Left ventricle myocardium inferior (tissue), 1 donor: ENCODE measurements around the gene CLIP4. TPM values are rescaled to one million over a fixed set of nuclear protein-coding genes. Genes with fewer than 3 reads are reported as not detected.

Experiments
- DNase-seq: peaks from one replicate; pipeline ENCODE4 v3.0.0-alpha.2; 2020
- H3K27ac ChIP-seq: fragments of 200-600 bp; replicated peaks from 2 replicates; pipeline ENCODE4 v1.8.0; 2021
- H3K27me3 ChIP-seq: fragments of 200-600 bp; 2 replicates; pipeline ENCODE4 v1.8.0; 2021; ENCODE audit warnings: low read depth
- H3K36me3 ChIP-seq: fragments of 200-600 bp; 2 replicates; pipeline ENCODE4 v1.8.0; 2021
- H3K4me1 ChIP-seq: fragments of 200-600 bp; 2 replicates; pipeline ENCODE4 v1.8.0; 2021
- H3K4me3 ChIP-seq: fragments of 200-600 bp; 2 replicates; pipeline ENCODE4 v1.8.0; 2021; ENCODE audit warnings: mild to moderate bottlenecking, moderate library complexity
- H3K9me3 ChIP-seq: fragments of 200-600 bp; replicated peaks from 2 replicates; pipeline ENCODE4 v1.8.0; 2021
- CTCF ChIP-seq: fragments of 200-600 bp; IDR thresholded peaks from 2 replicates; pipeline ENCODE4 v1.8.0; 2021; ENCODE audit warnings: antibody characterized with exemption, mild to moderate bottlenecking, borderline replicate concordance
- intact Hi-C: fragments of 100-400 bp; cut with micrococcal nuclease; formaldehyde crosslinking; loops from one replicate; pipeline ENCODE4 v1.11.0; 2022
- total RNA-seq: library from RNA; stranded (reverse); fragmentation: NEBNext Ultra II Directional; extraction: Animal tissue kit (Norgen Biotek cat#: 25700); gene quantifications from one replicate; pipeline ENCODE4 v1.2.1, GENCODE V29; 2021
- donor health status: DM: no; HTN: yes; CAD: no; lungs with severe emphysema.

CLIP4 gene
- total RNA-seq, 1 donor from 2014 or later: 33.6 TPM

- Histone ChIP-seq H3K36me3 (peaks cover 33% of the 10 kb centered on the region), H3K27ac (no peak overlapping the region), H3K4me1 (no peaks in the 10 kb centered on the region), H3K4me3 (no peak overlapping the region), H3K27me3 (no peaks in the 10 kb centered on the region), H3K9me3 (no peaks in the 10 kb centered on the region)
- no peak for DNase-seq
- intact Hi-C loops: no loop called here
- TF ChIP-seq CTCF: no peak
These were observed 67.7 kb downstream of the CLIP4 start for GRCh38 chr2:29182920-29183319.

GRCh38 chr2:29184531-29184930 lies 69.3 kb downstream of the CLIP4 start:
- Histone ChIP-seq H3K9me3 (no peaks in the 10 kb centered on the region), H3K4me3 (no peak overlapping the region), H3K27me3 (no peaks in the 10 kb centered on the region), H3K4me1 (no peaks in the 10 kb centered on the region), H3K27ac (no peak overlapping the region), H3K36me3 (peaks cover 33% of the 10 kb centered on the region)
- intact Hi-C loops: no loop called here
- no peak for TF ChIP-seq CTCF
- DNase-seq: no peak

- TF ChIP-seq CTCF: no peak
- no peak overlapping the region for H3K27ac ChIP-seq
- no peak overlapping the region for H3K4me3 ChIP-seq
- H3K27me3 ChIP-seq: no peaks in the 10 kb centered on the region
- H3K9me3 ChIP-seq: no peaks in the 10 kb centered on the region
- peaks cover 22% of the 10 kb centered on the region for H3K36me3 ChIP-seq
- intact Hi-C loops: no loop called here
- H3K4me1 ChIP-seq: no peaks in the 10 kb centered on the region
- DNase-seq: no peak
These were observed 71.6 kb downstream of the CLIP4 start for GRCh38 chr2:29186817-29187216.

GRCh38 chr2:29187926-29188325 lies 72.7 kb downstream of the CLIP4 start:
- intact Hi-C loops: no loop called here
- Histone ChIP-seq H3K4me1 (no peaks in the 10 kb centered on the region), H3K27me3 (no peaks in the 10 kb centered on the region), H3K27ac (no peak overlapping the region), H3K4me3 (no peak overlapping the region), H3K36me3 (peaks cover 15% of the 10 kb centered on the region), H3K9me3 (no peaks in the 10 kb centered on the region)
- TF ChIP-seq CTCF: no peak
- no peak for DNase-seq

GRCh38 chr2:29189052-29189451 lies 73.8 kb downstream of the CLIP4 start:
- TF ChIP-seq CTCF: no peak
- Histone ChIP-seq H3K4me1 (no peaks in the 10 kb centered on the region), H3K9me3 (no peaks in the 10 kb centered on the region), H3K36me3 (peaks cover 14% of the 10 kb centered on the region), H3K4me3 (no peak overlapping the region), H3K27ac (no peak overlapping the region), H3K27me3 (no peaks in the 10 kb centered on the region)
- no peak for DNase-seq
- intact Hi-C loops: no loop called here

- H3K27me3 ChIP-seq: no peaks in the 10 kb centered on the region
- intact Hi-C loops: no loop called here
- no peak for DNase-seq
- no peak for TF ChIP-seq CTCF
- H3K4me1 ChIP-seq: peaks cover 4% of the 10 kb centered on the region
- H3K9me3 ChIP-seq: no peaks in the 10 kb centered on the region
- no peak overlapping the region for H3K4me3 ChIP-seq
- H3K36me3 ChIP-seq: peaks cover 8% of the 10 kb centered on the region
- H3K27ac ChIP-seq: no peak overlapping the region
These were observed 76.6 kb downstream of the CLIP4 start for GRCh38 chr2:29191817-29192216.
